Ectodermal cell (in vitro differentiated cells): ENCODE data around the gene AS3MT.

Source experiments
- H3K27ac ChIP-seq: 2 replicates; pipeline ENCODE4 v1.7.0; 2013; ENCODE audit warnings: mild to moderate bottlenecking, low read depth, low read length; ENCODE audit not compliant: insufficient read depth, poor library complexity, severe bottlenecking
- H3K27me3 ChIP-seq: 2 replicates; pipeline ENCODE4 v1.7.0; 2013; ENCODE audit warnings: mild to moderate bottlenecking, low read length; ENCODE audit not compliant: insufficient read depth, control insufficient read depth, poor library complexity, severe bottlenecking
- H3K36me3 ChIP-seq: one replicate; pipeline ENCODE4 v1.7.0; 2013; ENCODE audit warnings: low read length; ENCODE audit not compliant: control insufficient read depth, insufficient read depth
- H3K4me1 ChIP-seq: one replicate; pipeline ENCODE4 v1.7.0; 2013; ENCODE audit warnings: low read length; ENCODE audit not compliant: control insufficient read depth, insufficient read depth
- H3K4me3 ChIP-seq: 2 replicates; pipeline ENCODE4 v1.7.0; 2013; ENCODE audit warnings: low read depth, low read length, control low read depth; ENCODE audit not compliant: insufficient read depth
- H3K9me3 ChIP-seq: 2 replicates; pipeline ENCODE4 v1.7.0; 2013; ENCODE audit warnings: mild to moderate bottlenecking, low read length, moderate library complexity; ENCODE audit not compliant: control insufficient read depth
- WGBS, 2 experiments: methylation state at CpG; one replicate each; pipeline ENCODE4 v1.1.7; 2013; ENCODE audit warnings: missing lambda C conversion rate in 2 of 2; 5-methylcytosine and 5-hydroxymethylcytosine counted together

The AS3MT gene

DNA sequence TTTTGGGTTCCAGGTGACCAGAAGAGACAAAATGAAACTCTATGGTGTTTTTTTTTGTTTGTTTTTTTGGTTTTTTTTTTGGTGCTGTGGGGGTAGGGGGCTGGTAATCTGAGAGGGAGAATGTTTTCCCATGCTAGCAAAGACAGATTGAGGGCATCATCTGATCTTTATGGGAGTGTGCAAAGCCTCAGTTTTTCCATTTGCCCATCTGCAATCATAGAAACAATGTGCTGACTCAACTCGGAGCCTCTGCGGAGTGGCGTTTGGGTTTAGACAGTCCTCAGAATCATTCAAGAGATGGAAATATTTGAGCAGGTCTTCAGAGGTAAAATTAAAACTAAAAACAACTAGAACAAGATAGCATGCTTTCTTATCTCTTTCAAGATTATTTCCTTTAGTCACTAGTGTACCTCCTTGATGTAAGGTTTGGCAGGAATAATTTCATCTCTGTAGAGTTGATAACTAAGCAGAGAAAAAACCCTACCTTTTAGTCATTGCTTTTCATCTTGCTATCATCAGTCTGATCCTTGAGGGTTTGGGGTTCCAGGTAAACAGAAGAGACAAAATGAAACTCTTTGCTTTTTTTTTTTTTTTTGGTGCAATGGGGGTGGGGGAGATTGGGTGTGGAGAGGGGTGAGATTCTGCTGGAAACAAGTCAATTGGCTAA is 66.8 kb downstream of the AS3MT start:
- Histone ChIP-seq H3K9me3 (no peaks in the 10 kb centered on the region), H3K4me1 (no peaks in the 10 kb centered on the region), H3K27me3 (no peaks in the 10 kb centered on the region), H3K4me3 (no peak overlapping the region), H3K27ac (no peak overlapping the region), H3K36me3 (no peaks in the 10 kb centered on the region)
- WGBS, 2 experiments, result 97 to 98% methylated on average over 3 of the region's 3 CpGs

DNA sequence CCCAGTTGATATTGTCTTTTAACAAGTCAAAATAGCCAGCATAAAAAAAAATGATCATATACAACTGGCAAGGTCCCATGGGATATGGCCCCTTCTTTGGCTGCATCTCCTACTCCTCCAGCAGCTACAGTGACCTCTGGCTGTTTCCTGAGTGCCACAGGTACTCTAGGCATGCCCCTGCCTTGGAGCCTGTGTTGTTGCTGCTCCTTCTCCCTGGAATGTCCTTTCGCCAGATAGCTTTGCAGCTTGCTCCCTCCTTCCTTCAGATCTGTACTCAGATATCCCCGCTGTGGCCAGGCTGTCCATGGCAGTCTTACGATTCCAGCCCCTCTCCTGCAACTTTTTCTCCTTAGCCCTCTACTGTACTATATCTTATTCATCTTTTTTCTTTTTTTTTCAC is 72.1 kb downstream of the AS3MT start:
- no peaks in the 10 kb centered on the region for H3K36me3 ChIP-seq
- 92 to 94% methylated on average over 3 of the region's 3 CpGs for WGBS, 2 experiments
- H3K9me3 ChIP-seq, result no peaks in the 10 kb centered on the region
- H3K4me1 ChIP-seq, result peaks cover 5% of the 10 kb centered on the region
- H3K27ac ChIP-seq, result no peak overlapping the region
- no peaks in the 10 kb centered on the region for H3K27me3 ChIP-seq
- H3K4me3 ChIP-seq, result no peak overlapping the region

DNA sequence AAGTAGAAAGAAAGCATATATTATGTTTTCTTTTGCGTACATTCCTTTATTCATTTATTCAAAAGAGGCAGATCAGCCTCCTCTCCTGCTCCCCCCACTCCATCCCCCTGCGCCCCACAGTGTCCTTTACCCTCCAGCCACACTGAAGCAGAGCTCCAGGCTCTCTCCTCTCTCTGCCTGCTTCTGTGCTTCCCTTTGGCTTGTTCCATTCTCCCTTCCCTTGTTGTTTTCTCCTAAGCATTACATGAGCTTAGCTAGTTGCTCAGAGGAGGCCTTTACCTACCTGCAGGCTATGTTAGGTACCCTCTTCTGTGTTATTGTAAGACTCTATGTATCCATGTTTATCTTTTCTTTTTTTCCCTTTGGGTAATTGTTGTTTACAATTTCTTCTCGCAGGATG is 76.2 kb downstream of the AS3MT start:
- Histone ChIP-seq H3K27me3 (no peaks in the 10 kb centered on the region), H3K9me3 (no peaks in the 10 kb centered on the region), H3K27ac (no peak overlapping the region), H3K4me3 (no peak overlapping the region), H3K36me3 (no peaks in the 10 kb centered on the region), H3K4me1 (peaks cover 5% of the 10 kb centered on the region)
- 95 to 98% methylated on average over 3 of the region's 3 CpGs for WGBS, 2 experiments

DNA sequence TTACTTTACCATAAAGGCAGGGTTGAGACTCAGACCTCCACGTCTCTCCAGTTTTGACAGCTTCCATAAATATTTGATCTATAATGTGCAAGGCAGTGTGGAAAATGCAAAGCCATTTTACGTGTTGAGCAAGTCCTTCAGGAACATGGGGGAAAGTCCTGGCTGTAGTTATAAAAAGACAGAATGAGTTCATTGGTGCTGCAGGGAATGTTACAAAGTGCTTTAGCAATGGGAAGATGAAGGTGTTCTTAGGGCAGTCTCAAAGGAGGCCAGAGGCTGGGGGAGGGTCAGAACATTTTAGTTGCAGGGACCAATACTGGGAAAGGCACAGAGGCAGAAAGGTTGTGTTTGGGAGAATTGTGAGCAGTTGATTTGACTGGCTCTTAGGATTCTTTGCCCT is 76.7 kb downstream of the AS3MT start:
- H3K4me3 ChIP-seq, result no peak overlapping the region
- H3K36me3 ChIP-seq, result no peaks in the 10 kb centered on the region
- no peak overlapping the region for H3K27ac ChIP-seq
- H3K9me3 ChIP-seq, result no peaks in the 10 kb centered on the region
- no peaks in the 10 kb centered on the region for H3K27me3 ChIP-seq
- peaks cover 5% of the 10 kb centered on the region for H3K4me1 ChIP-seq
- WGBS, 2 experiments, result 93 to 94% methylated on average over 2 of the region's 2 CpGs

DNA sequence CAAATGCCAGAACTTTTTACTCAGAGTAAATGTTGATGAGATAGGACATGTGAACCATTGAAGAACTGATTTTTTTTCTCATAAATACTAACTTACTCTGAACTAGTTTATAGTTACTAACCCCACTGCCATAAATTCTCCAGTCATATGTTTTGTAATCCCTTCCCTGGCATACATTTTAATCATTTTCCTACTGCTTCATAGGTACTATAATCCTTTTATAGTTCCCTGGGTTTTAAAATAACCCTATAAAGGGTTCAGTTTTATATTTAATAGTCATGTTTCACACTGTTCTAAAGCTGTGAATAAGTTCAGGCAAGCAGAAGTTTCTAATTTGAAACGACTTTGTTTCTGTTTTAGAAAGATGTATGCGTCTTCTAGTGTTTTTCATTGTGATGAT is 77.7 kb downstream of the AS3MT start:
- 90 to 92% methylated on average over 2 of the region's 2 CpGs for WGBS, 2 experiments
- no peaks in the 10 kb centered on the region for H3K27me3 ChIP-seq
- H3K9me3 ChIP-seq, result no peaks in the 10 kb centered on the region
- H3K4me1 ChIP-seq, result peaks cover 5% of the 10 kb centered on the region
- no peak overlapping the region for H3K4me3 ChIP-seq
- H3K36me3 ChIP-seq, result no peaks in the 10 kb centered on the region
- H3K27ac ChIP-seq, result no peak overlapping the region

DNA sequence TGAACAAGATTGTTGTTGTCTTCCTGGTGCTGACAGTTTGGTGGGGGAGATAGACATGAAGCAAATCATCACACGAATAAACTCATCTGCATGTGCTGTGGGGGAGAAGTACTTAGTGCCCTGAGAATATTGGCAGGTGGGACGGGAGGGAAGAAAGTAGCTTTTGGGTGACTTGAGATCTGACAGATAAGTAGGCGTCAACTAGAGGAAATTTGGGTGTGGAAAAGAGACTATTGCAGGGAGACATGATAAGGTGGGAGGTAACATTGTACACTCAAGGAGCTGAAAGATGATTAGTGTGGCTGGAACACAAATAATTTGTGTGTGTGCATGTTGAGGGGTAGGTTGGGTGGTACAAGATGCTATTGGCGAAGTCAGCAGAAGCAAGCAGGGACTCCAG is 78.9 kb downstream of the AS3MT start:
- H3K4me3 ChIP-seq, result no peak overlapping the region
- H3K9me3 ChIP-seq, result no peaks in the 10 kb centered on the region
- H3K27ac ChIP-seq, result no peak overlapping the region
- H3K36me3 ChIP-seq, result no peaks in the 10 kb centered on the region
- no peaks in the 10 kb centered on the region for H3K27me3 ChIP-seq
- WGBS, 2 experiments, result 93 to 94% methylated on average over 4 of the region's 4 CpGs
- peaks cover 5% of the 10 kb centered on the region for H3K4me1 ChIP-seq

DNA sequence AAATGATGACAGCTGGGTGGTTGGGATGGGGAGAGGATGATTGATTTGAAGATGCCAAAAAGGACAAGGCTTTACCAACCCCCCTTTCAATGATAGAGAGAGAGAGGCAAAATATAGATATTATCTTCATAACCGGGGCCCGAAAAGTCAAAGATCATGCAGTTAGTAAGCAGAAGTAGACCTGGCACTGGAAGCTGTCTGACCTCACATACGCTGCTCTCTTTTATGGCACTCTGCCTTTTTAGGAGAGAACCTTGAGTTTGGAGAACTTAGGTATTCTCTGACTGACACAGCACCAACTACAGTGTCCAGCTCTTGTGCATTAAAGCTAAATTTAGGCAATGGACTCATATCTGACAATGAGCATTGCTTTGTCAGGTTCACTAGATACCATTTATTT is 79.5 kb downstream of the AS3MT start:
- Histone ChIP-seq H3K27me3 (no peaks in the 10 kb centered on the region), H3K27ac (no peak overlapping the region), H3K4me1 (peaks cover 5% of the 10 kb centered on the region), H3K36me3 (no peaks in the 10 kb centered on the region), H3K4me3 (no peak overlapping the region), H3K9me3 (no peaks in the 10 kb centered on the region)
- 94 to 96% methylated on average over 3 of the region's 3 CpGs for WGBS, 2 experiments

DNA sequence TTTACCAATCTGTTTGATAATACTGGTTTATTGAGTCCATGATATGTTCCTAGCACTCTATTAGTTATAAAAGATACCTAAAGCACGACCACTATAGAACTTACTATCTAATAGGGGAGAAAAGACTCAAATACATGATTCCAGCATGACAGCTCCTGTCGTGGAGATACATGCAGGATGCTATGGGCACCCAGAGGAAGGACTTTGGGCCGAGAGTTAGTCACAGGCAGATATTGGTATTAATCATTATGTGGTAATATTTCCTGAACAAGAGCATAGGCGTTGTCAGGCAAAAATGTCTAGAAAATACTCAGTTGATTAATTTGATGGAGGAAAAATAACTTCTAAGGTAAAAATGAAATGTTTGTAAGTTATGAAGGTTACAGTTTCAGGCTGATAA is 80.6 kb downstream of the AS3MT start:
- no peaks in the 10 kb centered on the region for H3K27me3 ChIP-seq
- H3K4me1 ChIP-seq, result peaks cover 5% of the 10 kb centered on the region
- H3K4me3 ChIP-seq, result no peak overlapping the region
- WGBS, 2 experiments, result 94 to 95% methylated on average over 3 to 4 of the region's 4 CpGs
- H3K36me3 ChIP-seq, result no peaks in the 10 kb centered on the region
- H3K27ac ChIP-seq, result no peak overlapping the region
- H3K9me3 ChIP-seq, result no peaks in the 10 kb centered on the region

DNA sequence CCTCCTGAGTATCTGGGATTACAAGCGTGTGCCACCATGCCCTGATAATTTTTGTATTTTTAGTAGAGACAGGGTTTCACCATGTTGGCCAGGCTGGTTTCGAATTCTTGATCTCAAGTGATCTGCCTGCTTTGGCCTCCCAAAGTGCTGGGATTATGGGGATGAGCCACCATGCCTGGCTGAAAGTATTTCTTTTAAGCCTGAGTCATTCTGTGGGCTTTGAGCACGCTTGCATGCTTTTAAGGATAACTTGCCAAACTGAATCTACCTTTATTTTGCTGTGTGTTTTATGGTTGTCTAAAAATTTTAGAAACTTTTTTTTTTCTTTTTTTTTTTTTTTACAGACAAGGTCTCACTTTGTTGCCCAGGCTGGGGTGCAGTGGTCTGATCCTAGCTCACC is 82.0 kb downstream of the AS3MT start:
- no peaks in the 10 kb centered on the region for H3K9me3 ChIP-seq
- H3K27ac ChIP-seq, result no peak overlapping the region
- H3K36me3 ChIP-seq, result no peaks in the 10 kb centered on the region
- 84 to 88% methylated on average over 2 to 3 of the region's 3 CpGs for WGBS, 2 experiments
- no peaks in the 10 kb centered on the region for H3K27me3 ChIP-seq
- no peaks in the 10 kb centered on the region for H3K4me1 ChIP-seq
- no peak overlapping the region for H3K4me3 ChIP-seq
